Measurements from ENCODE around the gene URAD.

DNA sequence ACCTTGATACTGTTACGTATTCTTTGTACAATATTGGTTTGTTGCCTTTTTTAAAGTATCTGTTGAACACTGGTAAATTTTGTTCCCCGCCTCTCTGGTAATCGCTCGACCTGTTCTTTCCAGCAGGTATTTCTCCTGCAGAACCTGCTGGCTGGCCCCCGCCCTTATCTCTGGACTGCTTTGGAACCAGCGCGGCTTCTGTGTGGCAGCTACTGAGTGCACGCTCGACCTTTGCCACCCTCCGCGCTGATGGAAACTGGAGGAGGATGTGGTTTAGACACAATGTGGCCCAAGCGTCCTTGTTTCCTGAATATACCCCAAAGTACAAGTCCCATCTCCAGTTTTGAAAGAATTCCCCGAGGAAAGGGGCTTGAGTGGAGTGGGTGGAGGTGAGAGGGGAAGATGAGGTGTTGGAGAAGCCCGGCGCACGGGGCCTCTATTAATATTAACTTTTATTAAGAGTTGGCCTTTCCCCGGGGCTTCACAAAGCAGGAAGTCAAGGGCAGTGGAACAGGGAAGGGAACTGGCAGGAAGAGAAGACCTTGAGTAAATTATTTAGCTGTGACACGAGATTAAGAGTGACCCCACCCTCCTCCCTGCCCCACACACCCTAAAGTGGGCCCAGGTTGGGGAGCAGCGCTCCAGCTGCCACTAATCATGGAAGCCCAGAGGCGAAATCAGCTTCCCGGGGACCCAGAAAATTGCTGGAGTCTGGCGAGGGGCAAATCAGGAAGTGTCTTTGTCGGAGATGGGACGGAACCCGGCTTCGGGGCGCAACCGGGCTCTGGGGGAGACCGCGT is 35.4 kb downstream of the URAD start:
- TF ChIP-seq, protein P1, sequence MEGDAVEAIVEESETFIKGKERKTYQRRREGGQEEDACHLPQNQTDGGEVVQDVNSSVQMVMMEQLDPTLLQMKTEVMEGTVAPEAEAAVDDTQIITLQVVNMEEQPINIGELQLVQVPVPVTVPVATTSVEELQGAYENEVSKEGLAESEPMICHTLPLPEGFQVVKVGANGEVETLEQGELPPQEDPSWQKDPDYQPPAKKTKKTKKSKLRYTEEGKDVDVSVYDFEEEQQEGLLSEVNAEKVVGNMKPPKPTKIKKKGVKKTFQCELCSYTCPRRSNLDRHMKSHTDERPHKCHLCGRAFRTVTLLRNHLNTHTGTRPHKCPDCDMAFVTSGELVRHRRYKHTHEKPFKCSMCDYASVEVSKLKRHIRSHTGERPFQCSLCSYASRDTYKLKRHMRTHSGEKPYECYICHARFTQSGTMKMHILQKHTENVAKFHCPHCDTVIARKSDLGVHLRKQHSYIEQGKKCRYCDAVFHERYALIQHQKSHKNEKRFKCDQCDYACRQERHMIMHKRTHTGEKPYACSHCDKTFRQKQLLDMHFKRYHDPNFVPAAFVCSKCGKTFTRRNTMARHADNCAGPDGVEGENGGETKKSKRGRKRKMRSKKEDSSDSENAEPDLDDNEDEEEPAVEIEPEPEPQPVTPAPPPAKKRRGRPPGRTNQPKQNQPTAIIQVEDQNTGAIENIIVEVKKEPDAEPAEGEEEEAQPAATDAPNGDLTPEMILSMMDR (IDR thresholded peaks at IDR 0.05): no peak
- TF ChIP-seq POLR2A (IDR thresholded peaks at IDR 0.05): no peak
